Measurements from ENCODE around the gene IMMP2L.

DNA sequence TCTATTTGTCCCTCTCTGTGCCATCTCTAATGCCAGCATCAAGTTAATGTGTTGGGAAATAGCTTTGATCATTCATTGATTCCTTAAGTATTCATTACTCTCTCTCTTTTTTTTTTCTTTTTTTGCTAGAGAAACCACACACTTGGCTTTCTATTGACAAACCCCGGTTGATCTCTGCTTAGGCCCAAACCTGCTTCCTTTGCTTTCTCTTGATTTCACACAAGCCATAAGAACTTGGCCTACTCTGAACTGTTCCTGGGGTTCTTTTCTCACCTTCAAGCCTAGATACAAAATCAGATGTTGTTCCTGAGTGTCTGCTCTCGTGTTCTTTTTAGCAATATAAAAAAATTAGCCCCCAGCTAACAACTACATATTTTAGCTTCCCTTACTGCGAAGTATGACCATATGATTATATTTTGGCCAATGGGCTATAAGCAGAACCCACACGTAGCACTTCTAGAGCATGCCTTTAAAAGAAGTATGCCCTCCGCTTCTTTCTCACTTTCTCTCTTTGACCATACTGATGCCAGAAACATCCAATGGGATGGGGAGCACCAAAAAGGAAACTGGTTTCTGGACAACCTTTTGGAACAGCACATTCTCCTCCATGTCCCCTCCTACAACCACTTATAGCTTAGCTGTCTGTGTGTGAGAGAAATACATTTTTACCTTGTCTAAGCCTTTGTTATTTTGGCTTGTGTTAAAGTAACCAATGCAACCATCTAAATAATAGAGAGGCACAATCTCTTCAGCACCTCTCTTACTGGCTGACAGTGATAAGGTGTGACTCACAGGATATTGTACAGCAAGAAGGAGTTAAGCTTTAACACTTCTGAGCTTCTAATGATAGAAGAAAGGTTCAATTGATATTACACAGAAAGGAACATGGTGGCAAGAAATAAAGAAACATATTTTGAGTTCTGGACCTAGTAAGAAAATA is 568.0 kb downstream of the IMMP2L start:
- TF ChIP-seq, protein P1, sequence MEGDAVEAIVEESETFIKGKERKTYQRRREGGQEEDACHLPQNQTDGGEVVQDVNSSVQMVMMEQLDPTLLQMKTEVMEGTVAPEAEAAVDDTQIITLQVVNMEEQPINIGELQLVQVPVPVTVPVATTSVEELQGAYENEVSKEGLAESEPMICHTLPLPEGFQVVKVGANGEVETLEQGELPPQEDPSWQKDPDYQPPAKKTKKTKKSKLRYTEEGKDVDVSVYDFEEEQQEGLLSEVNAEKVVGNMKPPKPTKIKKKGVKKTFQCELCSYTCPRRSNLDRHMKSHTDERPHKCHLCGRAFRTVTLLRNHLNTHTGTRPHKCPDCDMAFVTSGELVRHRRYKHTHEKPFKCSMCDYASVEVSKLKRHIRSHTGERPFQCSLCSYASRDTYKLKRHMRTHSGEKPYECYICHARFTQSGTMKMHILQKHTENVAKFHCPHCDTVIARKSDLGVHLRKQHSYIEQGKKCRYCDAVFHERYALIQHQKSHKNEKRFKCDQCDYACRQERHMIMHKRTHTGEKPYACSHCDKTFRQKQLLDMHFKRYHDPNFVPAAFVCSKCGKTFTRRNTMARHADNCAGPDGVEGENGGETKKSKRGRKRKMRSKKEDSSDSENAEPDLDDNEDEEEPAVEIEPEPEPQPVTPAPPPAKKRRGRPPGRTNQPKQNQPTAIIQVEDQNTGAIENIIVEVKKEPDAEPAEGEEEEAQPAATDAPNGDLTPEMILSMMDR (IDR thresholded peaks at IDR 0.05; ENCODE audit: borderline replicate concordance, extremely low read depth, low read length, poor library complexity, severe bottlenecking), result no peak
- no peak for TF ChIP-seq EZH2 (IDR thresholded peaks at IDR 0.05; ENCODE audit: borderline replicate concordance, low read depth, low read length, severe bottlenecking)
